Measurements from ENCODE around the gene KLHL40. TPM values are rescaled to one million over a fixed set of nuclear protein-coding genes. Genes with fewer than 3 reads are reported as not detected.
A peak's percentile ranks its signal among the peaks of the same experiment; 100 is the strongest.

Gene KLHL40
- total and polyA plus RNA-seq, 9 donors, result not detected

- WGBS, 3 donors, result 68 to 73% (median 71%) methylated on average over 19 of the region's 19 CpGs
- intact Hi-C loops (cut with DNase I), result no loop called here
- Histone ChIP-seq H3K9me3 (no peaks in the 10 kb centered on the region), H3K27ac (no peak overlapping the region), H3K36me3 (no peaks in the 10 kb centered on the region), H3K4me3 (no peak overlapping the region), H3K4me1 (ENCODE audit: insufficient read depth) (no peaks in the 10 kb centered on the region), H3K27me3 (no peaks in the 10 kb centered on the region)
- DNase-seq, result peak in 1 of 5 donors; percentile 10
- TF ChIP-seq CTCF (IDR thresholded peaks at IDR 0.05) (no peak), POLR2A (IDR thresholded peaks at IDR 0.05) (no peak), EP300 (IDR thresholded peaks at IDR 0.05) (no peak)
Measured at GRCh38 chr3:42696356-42697288, 11.3 kb downstream of the KLHL40 start.

DNA sequence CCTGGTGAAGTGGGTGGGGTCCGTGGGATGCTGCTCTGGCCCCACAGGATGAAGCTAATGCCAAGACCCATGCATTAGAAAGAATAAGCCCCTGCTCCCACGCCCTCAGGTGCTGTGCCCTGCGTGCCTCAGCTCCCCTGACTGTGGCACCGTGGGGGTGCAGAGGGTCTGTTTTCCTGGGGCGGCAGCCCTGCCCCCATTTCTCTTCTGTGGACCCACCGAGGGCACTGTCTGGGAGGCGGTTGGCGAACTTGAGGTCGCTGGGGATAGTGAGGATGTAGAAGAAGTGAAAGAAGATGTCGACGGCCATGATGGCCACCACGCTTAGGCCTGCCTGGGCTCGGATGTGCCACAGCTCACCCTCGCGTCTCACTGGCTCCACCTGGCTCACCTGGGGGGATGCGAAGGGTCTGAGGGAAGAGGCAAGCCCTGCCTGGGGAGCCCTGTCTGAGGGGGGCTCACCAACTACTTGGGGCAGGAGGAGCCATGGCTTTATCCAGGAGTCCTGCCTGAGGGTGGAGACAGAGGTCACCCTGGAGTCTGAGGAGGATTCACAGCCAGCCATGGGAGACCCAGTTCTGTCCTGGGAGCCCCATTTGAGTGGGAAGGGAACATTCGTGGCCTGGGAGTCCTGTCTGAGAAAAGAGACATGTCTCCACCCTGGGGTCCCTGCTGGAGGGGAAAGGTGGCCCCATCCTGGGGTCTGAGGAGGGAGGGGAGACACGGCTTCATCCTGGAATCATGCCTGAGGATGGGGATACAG, 12.1 kb downstream of the KLHL40 start:
- Histone ChIP-seq H3K36me3 (no peaks in the 10 kb centered on the region), H3K4me1 (ENCODE audit: insufficient read depth) (no peaks in the 10 kb centered on the region), H3K27me3 (no peaks in the 10 kb centered on the region), H3K9me3 (no peaks in the 10 kb centered on the region), H3K4me3 (no peak overlapping the region), H3K27ac (no peak overlapping the region)
- DNase-seq, result peak in 1 of 5 donors; percentile 4
- WGBS, 3 donors, result 82 to 86% (median 86%) methylated on average over 18 of the region's 18 CpGs
- no peak for TF ChIP-seq EP300 (IDR thresholded peaks at IDR 0.05)
- no peak for TF ChIP-seq POLR2A (IDR thresholded peaks at IDR 0.05)
- no peak for TF ChIP-seq CTCF (IDR thresholded peaks at IDR 0.05)
- intact Hi-C loops (cut with DNase I), result no loop called here

DNA sequence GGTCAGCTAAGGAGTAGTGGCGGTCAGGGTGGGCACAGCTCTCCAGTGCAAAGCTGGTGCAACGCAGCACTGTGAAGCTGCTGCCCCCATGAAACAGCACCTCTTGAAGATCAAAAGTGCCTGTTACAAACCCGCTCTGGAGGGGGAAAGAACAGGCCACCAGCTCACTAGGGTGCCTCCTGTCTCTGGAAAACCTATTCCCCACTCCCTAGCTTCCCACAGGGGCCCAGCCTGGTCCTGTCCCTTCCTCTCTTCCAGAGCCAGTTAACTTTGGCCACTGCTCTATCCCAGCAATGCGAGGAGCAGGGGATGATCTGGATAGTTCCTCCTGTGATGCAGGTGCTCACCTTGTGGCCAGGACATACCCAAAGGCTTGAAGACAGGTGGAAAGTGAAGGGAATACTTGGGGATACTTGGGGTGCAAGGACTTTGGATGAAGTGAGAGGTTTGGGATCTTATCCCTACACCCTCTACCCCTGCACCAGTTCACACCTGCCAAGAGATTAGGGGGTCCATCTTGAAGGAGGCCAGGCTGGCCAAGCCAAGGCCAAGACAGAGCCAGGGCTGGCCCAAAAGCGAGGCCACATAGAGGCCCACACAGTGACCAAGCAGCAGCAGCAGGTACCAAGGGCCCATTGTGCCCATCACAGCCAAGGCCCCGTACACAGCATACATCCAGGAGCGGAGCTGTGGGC, 13.0 kb downstream of the KLHL40 start:
- H3K27ac ChIP-seq, result no peak overlapping the region
- H3K27me3 ChIP-seq, result no peaks in the 10 kb centered on the region
- H3K4me3 ChIP-seq, result no peak overlapping the region
- no peaks in the 10 kb centered on the region for H3K36me3 ChIP-seq
- 89 to 91% (median 89%) methylated on average over 7 of the region's 7 CpGs for WGBS, 3 donors
- H3K4me1 ChIP-seq (ENCODE audit: insufficient read depth), result no peaks in the 10 kb centered on the region
- H3K9me3 ChIP-seq, result no peaks in the 10 kb centered on the region
- intact Hi-C loops (cut with DNase I), result no loop called here
- peak in 1 of 5 donors; percentile 4 for DNase-seq
- TF ChIP-seq EP300 (IDR thresholded peaks at IDR 0.05), result no peak
- TF ChIP-seq CTCF (IDR thresholded peaks at IDR 0.05), result no peak
- TF ChIP-seq POLR2A (IDR thresholded peaks at IDR 0.05), result no peak

DNA sequence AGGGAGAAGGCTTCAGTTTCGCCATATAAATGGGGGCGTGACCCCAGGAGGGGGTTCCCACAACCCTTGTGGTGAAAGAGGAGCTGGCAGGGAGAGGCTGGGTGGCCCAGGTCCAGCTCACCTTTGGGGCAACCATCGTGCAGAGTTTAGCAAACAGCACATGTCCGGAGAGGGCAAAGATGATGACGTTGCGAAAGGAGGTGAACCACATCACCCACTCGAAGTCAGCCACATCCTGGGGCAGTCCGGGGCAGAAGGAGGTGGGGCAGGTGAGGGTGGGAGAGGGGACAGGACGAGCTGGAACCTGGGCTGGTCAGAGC, 13.5 kb downstream of the KLHL40 start:
- Histone ChIP-seq H3K27ac (no peak overlapping the region), H3K4me1 (ENCODE audit: insufficient read depth) (no peaks in the 10 kb centered on the region), H3K4me3 (no peak overlapping the region), H3K27me3 (no peaks in the 10 kb centered on the region), H3K9me3 (no peaks in the 10 kb centered on the region), H3K36me3 (no peaks in the 10 kb centered on the region)
- peak in 1 of 5 donors; percentile 4 for DNase-seq
- intact Hi-C loops (cut with DNase I), result no loop called here
- TF ChIP-seq EP300 (IDR thresholded peaks at IDR 0.05) (no peak), POLR2A (IDR thresholded peaks at IDR 0.05) (no peak), CTCF (IDR thresholded peaks at IDR 0.05) (no peak)
- 77 to 79% (median 79%) methylated on average over 9 of the region's 9 CpGs for WGBS, 3 donors
